GM21825 (cell line): ENCODE data around the gene ALOX12B.

Experiments
- ATAC-seq: cut with Tn5 transposase; IDR thresholded peaks from one replicate; pipeline ENCODE4 v1.9.1; 2021; ENCODE audit warnings: mild to moderate bottlenecking, moderate library complexity; ENCODE audit not compliant: unreplicated experiment

ALOX12B gene

DNA sequence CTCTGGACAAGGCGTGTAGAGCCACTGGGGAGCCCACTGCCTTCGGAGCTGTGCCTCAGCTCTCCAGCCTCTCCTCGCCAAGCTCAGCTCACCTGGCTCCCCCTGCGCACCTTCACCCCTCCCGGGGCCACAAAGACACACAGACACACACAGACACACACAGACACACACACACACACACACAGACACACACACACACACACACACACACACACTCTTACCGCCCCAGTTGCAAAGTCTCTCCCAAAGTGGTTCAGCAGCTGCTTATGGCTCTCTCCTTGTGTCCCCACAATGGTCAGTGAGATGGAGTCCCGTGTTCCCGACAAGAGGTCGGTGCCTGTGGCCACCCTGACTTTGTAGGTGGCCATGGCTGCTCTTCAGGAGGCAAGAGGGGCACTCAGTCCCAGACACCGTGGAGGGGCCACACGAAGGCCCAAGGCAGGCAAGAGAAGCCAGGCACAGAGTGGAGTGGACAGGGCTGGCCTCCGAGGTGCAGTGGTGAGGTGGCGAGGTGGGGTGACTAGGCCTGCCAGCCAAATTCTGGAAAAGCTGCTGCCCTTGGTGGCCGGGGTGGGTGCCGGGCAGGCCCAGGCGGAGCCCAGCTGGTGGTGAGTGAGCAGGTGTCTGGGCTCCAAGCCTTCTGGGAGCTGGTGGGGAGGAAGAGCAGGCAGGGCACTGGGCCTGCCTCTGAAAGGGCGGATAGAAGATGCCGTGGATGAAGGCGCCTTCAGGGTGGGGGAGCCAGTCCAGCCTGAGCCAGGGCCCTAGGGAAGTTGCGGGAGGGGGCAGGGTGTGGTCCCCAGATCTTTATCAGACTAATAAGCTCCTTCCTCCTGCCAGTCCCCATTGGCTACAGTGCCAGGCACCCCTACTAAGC is at the start of gene ALOX12B:
Gene ALOX12B, minus strand, starts transcription at position 642 of the 877 bp plus-strand sequence. Its CDS starts 274 bp downstream, at position 368.
- no peak for ATAC-seq

DNA sequence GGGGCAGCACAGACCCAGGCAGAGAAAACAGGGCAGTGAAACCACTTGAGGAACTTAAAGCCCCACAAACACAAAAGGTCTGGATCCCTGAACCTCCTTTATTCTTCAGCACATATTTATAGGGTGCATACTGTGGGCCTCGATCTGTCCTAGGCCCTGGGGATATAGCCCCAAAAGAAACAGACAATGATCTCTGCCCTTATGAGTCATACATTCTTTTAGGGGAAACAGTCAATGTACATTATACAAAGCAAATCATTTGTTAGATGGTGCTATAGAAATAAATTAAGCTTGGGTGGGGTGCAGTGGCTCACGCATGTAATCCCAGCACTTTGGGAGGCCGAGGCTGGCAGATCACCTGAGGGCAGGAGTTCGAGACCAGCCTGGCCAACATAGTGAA is 46.4 kb upstream of the ALOX12B start:
- no peak for ATAC-seq

DNA sequence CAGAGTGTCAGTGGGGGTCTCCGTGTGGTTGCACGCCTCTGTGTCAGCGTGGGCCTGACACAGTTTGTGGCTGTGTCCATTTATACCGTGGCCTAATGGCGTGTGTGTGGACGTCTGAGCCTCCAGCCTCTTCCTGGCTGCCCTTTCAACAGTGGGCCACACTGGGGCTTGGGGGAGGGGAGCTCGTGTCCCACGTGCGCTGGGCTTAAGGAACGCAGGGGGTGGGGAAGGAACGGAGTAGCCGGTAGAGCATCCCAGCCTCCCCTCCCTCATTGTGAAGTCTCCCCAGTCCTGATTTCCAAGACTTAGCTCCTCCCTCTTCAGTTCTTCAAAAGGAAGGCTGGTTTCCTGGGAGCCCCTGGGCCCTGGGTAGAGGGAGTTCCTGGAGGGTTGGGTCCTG is 45.9 kb upstream of the ALOX12B start:
- no peak for ATAC-seq

DNA sequence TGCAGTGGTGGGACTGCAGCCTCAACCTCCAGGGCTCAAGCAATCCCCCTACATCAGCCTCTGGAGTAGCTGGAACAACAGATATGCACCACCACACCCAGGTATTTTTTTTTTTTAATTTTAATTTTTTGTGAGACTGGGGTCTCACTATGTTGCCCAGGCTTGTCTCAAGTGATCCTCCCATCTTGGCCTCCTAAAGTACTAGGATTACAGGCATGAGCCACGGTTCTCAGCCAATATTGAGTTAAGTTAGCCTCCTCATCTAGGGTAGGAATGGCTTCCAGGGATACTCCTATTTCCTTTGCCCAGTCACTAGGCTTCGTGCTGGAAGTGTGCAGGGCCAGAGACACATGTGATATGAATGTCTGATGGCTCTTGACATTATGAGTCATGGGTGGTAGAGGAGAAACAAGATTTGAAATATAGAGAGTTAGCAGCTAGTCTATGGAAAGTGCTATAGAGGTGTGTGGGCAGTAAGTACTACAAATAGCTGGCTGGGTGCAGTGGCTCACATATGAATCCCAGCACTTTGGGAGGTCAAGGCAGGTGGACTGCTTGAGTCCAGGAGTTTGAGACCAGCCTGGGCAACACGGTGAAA is 44.4 kb upstream of the ALOX12B start:
- ATAC-seq, result no peak

DNA sequence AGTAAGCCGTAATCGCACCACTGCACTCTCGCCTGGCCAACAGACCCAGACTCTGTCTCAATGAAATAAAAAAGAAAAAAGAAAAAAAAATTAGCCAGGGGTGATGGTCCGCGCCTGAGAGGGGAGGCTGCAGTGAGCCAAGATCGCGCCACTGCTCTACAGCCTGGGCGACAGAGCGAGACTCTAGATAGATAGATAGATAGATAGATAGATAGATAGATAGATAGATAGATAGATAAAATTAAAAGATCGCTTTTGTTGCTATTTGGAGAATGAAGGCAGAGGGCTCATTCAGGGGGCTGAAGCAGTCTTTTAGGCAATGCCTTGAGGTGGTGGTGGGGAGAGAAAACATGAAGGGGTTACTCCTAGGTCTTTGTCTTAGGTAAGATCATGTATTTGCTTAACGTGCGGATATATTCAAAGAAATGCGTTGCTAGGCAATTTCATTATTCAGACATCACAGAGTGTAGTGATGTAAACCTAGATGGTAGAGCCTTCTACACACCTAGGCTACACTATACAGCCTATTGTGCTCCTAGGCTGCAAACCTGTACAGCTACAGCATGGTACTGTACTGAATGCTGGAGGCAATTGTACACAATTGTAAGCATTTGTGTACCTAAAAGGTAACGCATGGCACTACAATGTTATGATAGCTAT is 40.7 kb upstream of the ALOX12B start:
- no peak for ATAC-seq

DNA sequence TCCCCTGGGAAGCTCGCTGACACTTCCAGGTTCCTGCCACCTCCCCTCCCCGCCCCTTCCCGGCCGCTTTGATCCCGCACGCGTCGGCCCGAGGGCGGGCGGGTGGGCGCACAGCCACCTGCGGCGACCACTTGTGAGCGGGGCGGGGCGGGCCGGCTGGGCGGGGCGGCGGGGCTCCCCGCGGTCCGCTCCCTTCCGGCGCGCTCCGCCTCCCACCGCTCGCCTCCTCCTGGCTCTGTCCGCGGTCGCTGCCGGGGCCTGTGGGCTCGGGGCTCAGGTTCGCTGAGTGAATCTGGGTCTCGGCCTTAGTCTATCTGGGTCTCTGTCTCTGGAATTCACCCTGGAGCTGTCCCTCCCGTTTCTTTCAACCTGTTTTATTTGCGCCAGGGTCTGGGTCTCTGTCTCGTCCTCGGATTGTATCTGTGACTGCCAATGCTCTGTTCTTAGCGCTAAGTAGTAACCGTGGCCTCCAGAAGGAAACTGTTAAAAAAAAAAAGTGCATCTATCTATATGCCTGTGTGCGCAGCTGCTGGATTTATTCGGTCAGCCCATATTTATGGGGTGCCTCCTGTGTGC is 39.1 kb upstream of the ALOX12B start:
- ATAC-seq, result no peak

DNA sequence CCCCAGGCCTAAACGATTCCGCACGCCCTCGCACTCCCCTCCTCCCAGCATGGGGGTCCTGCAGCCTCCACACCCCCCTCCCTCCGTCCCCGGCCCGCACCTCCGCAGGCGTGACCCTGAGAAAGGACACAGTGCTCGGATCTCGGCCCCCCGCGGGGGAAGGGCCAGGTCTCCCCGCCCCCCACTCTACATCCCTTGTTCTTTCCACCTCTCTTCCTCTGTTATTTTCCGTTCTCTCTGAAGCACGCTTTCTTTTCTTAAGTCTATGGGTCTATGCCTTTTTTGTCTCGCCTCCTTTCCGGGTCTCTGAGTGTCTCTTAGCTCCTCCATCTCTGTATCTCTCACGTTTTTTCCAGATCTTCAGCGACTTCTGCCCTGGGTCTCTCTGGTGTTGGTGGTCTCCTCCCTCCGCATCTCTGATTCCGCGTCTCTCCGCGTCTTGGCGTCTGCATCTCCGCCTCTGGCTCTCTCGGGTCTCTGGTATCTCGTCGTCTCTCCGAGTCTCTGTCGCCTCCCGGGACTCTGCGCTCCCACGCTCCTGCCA is 38.5 kb upstream of the ALOX12B start:
- no peak for ATAC-seq

DNA sequence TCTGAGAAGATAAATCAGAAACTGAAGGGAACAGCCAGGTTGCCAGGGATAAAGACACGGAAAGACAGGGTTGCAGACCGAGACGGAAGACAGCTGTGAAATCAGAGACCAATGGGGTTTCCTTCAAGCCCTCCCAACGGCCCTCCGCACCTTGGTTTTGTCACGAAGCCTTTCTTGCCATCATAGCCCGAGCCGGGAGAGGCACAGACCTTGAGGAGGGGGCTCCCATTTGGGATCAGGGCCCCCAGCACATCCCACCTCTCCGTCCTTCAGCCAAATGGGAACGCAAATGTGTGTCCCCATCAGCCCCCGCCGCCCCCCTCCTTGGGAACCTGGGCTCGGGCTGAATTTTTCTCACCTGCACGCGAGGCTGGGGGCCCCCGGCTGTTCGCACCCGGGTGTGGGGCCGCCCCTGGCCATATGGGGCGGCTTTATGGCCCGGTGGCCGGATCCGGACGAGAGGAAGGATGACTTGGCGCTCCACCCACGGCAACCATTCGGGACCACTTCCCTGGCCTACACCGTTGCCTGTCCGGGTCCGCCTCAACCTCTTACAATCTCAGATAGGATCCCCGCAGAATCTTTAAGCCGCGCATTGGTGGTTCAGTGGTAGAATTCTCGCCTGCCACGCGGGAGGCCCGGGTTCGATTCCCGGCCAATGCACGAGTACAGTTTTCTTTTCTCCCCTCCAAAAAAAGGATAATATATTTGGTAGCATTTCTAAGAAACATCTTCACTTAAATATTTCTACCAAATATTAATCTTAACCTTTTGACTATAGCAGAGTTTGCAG is 37.8 kb upstream of the ALOX12B start:
- ATAC-seq, result no peak

DNA sequence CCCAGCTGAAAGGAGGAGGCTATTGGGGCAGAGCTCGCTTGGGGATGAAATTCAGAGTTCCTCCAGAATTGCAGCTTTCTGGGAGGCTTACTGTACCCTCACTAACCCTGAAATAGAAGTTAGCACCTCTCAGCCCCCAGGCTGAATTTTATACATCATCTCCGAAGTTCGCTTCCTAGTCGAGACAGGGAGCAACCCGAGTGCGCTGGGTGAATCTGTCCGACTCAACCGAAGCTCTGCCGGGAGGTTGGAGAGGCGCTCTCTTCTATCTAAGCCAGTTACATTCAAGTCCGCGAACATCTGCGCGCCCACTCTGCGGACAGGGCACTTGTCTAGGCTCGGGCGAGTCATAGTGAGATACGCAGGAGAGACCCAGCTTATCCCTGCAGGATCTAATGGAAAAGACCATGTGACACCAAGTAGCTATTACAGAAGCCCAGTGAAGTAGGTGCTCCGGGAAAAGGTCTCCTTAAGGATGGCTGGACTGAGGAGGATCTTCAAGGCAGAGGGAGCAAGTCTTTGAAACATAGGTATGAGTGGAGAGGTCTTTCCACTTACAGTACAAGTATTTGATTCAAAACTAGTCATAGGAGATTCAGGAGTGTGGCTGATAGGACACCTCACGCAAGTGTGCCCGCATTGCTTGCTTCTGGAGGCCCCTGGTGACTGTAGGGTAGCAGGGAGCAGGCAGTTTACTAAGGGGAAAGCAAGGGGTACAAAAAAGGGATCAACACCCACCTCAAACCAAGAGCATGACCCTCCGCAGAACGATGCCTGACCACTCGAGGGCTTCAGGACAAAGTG is 37.0 kb upstream of the ALOX12B start:
- no peak for ATAC-seq

DNA sequence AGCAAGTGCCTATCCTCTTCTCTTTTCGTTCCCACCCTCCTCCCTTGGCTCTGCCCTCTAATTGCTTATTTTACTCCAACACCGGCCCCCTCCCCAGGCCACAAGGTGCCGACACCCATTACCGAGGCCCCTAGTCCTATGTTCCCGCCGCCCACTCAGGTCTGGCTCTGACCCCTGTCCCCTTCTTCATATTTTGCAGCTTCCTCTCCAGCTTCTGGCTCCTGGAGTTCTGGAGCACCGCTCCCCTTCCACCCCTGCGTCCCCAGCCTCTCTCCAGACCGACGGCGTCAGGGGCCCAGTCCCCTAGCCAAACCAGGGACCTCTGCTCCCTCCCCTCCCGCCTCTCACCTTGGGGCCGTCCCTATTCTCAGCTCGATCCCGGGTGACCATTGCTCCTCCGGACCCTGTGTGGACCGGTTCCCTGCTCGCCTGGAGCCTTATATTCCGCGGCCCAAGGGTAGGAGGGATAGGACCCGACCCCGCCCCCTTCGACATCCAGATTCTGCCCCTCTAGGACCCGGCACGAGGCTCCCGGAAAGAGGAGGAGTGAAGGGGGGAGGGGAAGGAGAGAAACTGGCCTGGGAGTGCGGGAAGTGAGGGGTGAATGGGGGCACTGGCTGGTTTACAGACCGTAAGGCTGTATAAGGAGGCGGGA is 36.3 kb upstream of the ALOX12B start, which contains the start of gene HES7:
Gene HES7, minus strand, starts transcription at position 412 of the 655 bp plus-strand sequence. Its CDS starts 22 bp downstream, at position 390.
- no peak for ATAC-seq

DNA sequence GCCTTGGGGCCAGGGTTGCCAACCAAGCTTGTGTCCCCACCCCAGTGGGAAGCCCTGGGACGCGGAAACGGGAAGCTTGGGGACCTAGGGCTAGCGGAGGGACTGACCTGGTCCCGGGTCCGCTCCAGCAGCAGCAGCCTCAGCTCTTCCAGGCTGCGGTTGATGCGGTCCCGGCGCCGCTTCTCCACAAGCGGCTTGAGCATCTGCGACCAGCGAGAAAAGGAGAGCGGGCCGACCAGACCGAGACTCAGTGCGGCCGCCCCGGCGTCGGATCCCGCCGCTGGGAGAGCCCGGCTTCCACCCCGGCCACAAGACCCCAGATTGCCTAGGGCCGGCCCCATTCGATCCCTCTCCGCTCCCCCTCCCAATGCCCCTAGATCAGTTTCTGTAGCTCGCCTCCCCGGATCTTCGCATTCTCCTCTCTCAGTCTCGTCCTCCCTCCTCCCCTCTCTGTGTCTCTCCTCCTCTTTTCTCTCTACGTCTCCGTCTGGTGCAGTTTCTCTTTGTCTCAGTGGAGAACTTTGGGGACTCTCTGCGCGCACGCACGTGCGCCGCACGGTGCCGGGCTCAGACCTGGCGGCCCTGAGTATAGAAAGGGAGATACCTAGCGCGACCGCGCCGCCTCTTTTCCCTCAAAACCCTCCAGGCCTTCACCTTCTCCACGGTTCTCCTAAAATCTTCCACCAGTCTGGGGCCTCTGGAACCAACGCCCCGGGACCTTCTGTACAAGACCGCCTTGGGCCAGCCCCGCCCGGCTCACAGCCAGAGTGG is 35.6 kb upstream of the ALOX12B start:
- no peak for ATAC-seq

DNA sequence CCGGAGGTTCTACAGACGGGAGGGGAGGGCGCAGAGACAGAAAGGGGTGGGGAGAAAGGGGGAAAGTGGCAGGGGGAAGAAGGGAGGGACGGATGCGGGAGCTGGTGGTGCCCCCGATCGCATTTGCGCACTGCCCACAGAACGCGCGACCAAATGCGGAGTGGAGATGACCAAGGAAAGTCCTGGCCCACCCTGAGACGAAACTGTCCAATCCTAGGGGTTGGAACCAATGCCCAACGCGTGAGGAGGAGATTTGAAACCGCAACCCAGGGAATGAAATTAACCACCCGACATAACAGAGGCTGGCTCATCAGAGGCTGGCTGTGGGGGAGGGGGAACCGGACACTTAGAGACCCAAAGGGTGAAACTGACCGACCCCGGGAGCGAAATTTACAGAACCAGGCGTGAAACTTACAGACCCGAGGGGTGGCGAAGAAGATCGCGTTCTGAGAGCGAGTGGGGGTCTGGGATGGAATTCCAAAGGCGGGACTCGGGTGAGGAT is 35.0 kb upstream of the ALOX12B start:
- ATAC-seq, result no peak

DNA sequence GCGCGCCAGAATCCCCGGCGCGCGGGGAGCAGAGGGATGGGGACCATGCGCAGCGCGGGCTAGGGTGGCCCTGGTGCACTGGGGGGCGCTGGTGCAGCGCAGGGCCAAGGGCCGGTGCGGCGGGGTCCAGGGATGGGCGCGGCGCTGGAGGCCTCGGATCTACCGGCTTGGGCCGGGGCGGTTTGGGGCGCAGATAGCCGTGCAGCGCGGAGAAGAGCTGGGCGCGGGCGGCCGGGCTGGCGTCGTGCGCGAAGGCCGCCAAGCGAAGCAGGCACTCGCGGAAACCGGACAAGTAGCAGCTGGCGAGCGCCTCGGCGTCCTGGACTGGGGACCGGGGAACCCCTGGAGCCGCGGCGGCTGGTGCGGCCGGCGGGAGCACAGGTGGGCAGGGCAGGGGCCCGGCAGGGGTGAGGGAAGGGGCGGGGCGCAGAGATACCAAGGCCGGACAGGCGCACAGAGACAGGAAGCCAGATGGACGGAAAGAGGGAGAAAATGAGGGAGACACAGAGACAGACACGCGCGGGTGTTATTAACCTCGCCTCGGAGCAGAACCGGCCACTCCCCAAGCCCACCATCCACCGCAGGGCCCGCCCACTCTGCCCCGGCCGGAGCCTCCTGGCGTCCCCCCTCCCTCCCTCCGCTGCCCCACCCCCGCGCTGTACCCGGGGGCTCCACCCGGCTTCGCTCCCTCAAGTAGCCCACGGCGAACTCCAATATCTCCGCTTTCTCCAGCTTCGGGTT is 34.3 kb upstream of the ALOX12B start:
- peak; percentile 28 for ATAC-seq

DNA sequence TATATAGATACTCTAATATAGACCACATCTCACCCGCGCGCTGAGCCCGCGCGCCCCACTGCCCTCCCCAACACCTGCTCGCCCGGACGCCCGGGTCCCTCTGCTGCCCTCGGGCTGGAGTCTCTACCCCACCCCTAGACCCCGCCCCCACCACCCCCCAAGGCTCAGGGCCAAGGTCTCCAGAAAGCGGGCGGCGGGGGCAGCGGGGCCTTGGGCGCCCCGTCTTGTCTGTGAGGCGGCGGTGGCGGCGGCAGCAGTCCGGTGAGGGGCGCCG is 33.8 kb upstream of the ALOX12B start:
- ATAC-seq, result no peak

DNA sequence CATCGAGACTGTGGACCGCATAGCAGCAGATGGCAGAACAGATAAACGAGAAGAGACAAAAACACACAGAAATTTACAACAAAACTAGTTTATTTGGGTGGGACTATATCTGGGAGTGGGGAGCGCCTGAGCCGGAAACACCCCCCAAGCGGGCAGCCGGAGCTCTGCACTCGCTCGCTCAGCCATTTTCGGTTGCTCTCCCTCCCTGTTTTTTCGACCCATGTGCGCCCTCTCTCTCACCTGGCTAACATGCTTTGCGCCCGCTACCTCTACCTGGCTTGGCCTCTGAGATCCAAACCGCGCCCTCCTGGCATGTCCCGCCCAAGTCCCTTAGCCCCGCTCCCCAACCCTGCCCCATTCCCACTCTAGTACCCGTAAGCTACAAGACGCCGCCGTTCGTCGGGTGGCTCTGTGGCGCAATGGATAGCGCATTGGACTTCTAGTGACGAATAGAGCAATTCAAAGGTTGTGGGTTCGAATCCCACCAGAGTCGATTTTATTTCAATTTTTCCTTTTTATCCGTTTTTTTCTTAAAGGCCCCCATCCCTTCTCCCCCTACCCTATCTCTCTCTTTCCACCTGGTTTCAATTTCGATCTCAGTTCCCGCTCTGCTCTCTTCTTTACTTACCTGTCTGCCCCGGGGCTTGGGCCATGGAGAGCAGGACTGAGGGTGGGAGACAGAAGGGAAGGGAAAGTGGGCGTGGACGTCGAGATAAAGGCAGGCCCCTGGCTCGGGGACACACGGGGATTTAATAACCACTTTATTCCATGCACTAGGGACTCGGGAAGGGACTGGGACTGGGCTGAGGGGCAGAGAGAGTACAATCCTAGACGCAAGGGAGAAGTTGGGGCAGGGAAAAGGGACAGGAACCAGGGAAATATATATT is 33.2 kb upstream of the ALOX12B start:
- ATAC-seq, result no peak
